HepG2 (cell line): ENCODE results near the gene DDX23.

Source experiments
- CBFB ChIP-seq: sonication (generic); formaldehyde crosslinking; IDR thresholded peaks from 2 replicates; pipeline ENCODE4 v1.4.0; 2020; ENCODE audit warnings: missing genetic modification reagents
- CEBPB ChIP-seq: IDR thresholded peaks from 2 replicates; pipeline ENCODE4 v1.6.1; 2011; ENCODE audit warnings: low read depth, low read length, improper control_type of control experiment, borderline replicate concordance
- CREB1 ChIP-seq, 2 experiments: fragments of 450-650 bp in 1 of 2; IDR thresholded peaks; 2 replicates each; pipeline ENCODE4 v1.6.1; 2016 to 2017; ENCODE audit warnings: control low read depth in 1 of 2, mild to moderate bottlenecking in 1 of 2, missing compliant biosample characterization in 1 of 2, missing genetic modification characterization in 1 of 2
- ESRRA ChIP-seq: sonication (generic); formaldehyde crosslinking; IDR thresholded peaks from 2 replicates; pipeline ENCODE4 v1.5.1; 2020; ENCODE audit warnings: mild to moderate bottlenecking, low read depth, missing genetic modification reagents
- EZH2 ChIP-seq: conservative IDR thresholded peaks from 2 replicates; pipeline ENCODE4 v1.6.1; 2012; ENCODE audit warnings: mild to moderate bottlenecking, low read depth, low read length, moderate library complexity
- GTF2F1 ChIP-seq: fragments of 150-350 bp; IDR thresholded peaks from 2 replicates; pipeline ENCODE4 v1.6.1; 2014; ENCODE audit warnings: low read length
- PAWR ChIP-seq: sonication (generic); formaldehyde crosslinking; IDR thresholded peaks from 2 replicates; pipeline ENCODE4 v1.4.0; 2020; ENCODE audit warnings: missing genetic modification reagents, mild to moderate bottlenecking, borderline replicate concordance
- RARA ChIP-seq: IDR thresholded peaks from 2 replicates; pipeline ENCODE4 v1.6.1; 2016; ENCODE audit warnings: missing genetic modification reagents, missing compliant biosample characterization
- REPIN1 ChIP-seq: sonication (generic); formaldehyde crosslinking; IDR thresholded peaks from 2 replicates; pipeline ENCODE4 v1.8.0; 2022; ENCODE audit warnings: missing genetic modification reagents, low read depth, mild to moderate bottlenecking, borderline replicate concordance
- REST ChIP-seq, 2 experiments: IDR thresholded peaks; 2 replicates each; pipeline ENCODE4 v1.6.1; 2011 to 2012; ENCODE audit warnings: low read length in 2 of 2, borderline replicate concordance in 1 of 2, low read depth in 1 of 2, mild to moderate bottlenecking in 1 of 2, moderate library complexity in 1 of 2
- RXRA ChIP-seq: sonication (generic); formaldehyde crosslinking; IDR thresholded peaks from 2 replicates; pipeline ENCODE4 v1.5.1; 2020; ENCODE audit warnings: missing genetic modification reagents
- SIN3A ChIP-seq: IDR thresholded peaks from 2 replicates; pipeline ENCODE4 v1.6.1; 2011; ENCODE audit warnings: low read depth, mild to moderate bottlenecking, control low read depth, low read length, borderline replicate concordance
- ZNF501 ChIP-seq: sonication (generic); formaldehyde crosslinking; IDR thresholded peaks from 2 replicates; pipeline ENCODE4 v1.5.1; 2020; ENCODE audit warnings: mild to moderate bottlenecking, moderate library complexity, missing genetic modification reagents

DNA sequence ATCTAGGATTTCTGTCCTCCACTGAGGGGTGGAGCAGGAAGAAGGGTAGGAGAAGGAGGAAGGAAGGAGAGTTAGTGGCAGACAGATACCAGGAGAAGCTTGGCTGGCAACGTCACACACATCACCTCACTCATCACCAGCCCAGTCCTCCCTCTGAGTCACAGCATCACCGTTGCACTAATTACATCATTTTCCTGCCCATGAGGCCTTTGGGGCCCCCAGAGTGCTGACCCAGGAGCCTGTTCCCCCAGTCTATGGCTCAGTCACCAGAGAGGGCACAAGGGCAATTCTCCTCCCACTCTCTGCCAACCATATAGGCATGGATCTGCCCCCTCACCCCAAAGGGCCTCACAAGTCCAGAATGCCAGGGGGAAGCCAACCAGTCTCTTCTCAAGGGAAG is 9.1 kb upstream of the DDX23 start:
- TF ChIP-seq CEBPB (no peak), ZNF501 (no peak), RXRA (CRISPR knock-in tag) (no peak), CBFB (CRISPR knock-in tag) (no peak), EZH2 (no peak), REPIN1 (no peak), SIN3A (no peak), PAWR (CRISPR knock-in tag) (no peak), RARA (CRISPR knock-in tag) (no peak), CREB1 (IDR thresholded peaks at IDR 0.05) (no peak), CREB1 (CRISPR knock-in tag; IDR thresholded peaks at IDR 0.05) (no peak), GTF2F1 (no peak), REST (IDR thresholded peaks at IDR 0.05; ENCODE audit: borderline replicate concordance in 1 of 2, low read depth in 1 of 2, low read length in 2 of 2) (no peak), ESRRA (no peak)
